GM12891 (cell line): ENCODE results near the gene PCNT.

Experiments
- POLR2A ChIP-seq: IDR thresholded peaks from 2 replicates; pipeline ENCODE4 v1.6.1; 2011; ENCODE audit warnings: low read depth, low read length, control low read depth
- POLR2AphosphoS5 ChIP-seq: IDR thresholded peaks from 2 replicates; pipeline ENCODE4 v1.6.1; 2011; ENCODE audit warnings: low read depth, low read length, control low read depth
- POU2F2 ChIP-seq: IDR thresholded peaks from 2 replicates; pipeline ENCODE4 v1.6.1; 2011; ENCODE audit warnings: low read depth, mild to moderate bottlenecking, control low read depth, low read length, moderate library complexity
- SPI1 ChIP-seq: IDR thresholded peaks from 2 replicates; pipeline ENCODE4 v1.6.1; 2011; ENCODE audit warnings: low read depth, low read length, control low read depth
- TAF1 ChIP-seq: IDR thresholded peaks from 2 replicates; pipeline ENCODE4 v1.6.1; 2011; ENCODE audit warnings: low read depth, low read length, control low read depth

DNA sequence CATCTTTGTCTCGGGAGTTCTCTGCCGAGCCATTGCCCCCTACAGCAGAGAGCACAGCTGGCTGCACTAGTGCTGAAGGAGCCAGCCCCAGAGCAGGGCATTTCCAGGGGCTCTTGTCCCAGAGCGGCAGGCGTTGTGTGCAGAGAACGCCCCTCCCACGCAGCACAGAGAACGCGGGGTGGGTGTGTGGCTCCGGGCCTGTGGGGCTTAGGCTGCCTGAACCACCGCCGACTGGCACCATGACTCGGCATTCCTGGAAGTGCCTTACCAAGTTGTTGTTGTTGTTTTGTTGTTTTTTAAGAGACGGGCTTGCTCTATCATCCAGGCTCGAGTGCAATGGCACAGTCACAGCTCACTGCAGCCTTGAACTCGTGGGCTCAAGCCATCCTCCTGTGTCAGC is 119.0 kb downstream of the PCNT start:
- TF ChIP-seq POLR2A (no peak), POLR2AphosphoS5 (no peak), TAF1 (no peak), POU2F2 (no peak), SPI1 (no peak)
